Ishikawa (cell line): ENCODE results near the gene METTL3.
A peak's percentile ranks its signal among the peaks of the same experiment; 100 is the strongest.

Experiments
- CEBPB ChIP-seq: IDR thresholded peaks from 2 replicates; pipeline ENCODE4 v1.6.1; 2012
- CREB1 ChIP-seq: IDR thresholded peaks from 2 replicates; pipeline ENCODE4 v1.6.1; 2012; ENCODE audit warnings: low read depth
- EGR1 ChIP-seq: IDR thresholded peaks from 2 replicates; pipeline ENCODE4 v1.6.1; 2012
- EP300 ChIP-seq: IDR thresholded peaks from 2 replicates; pipeline ENCODE4 v1.6.1; 2012; ENCODE audit warnings: borderline replicate concordance
- FOXM1 ChIP-seq: IDR thresholded peaks from 2 replicates; pipeline ENCODE4 v1.6.1; 2012; ENCODE audit warnings: low read depth, borderline replicate concordance
- MAX ChIP-seq: IDR thresholded peaks from 2 replicates; pipeline ENCODE4 v1.6.1; 2012
- NFIC ChIP-seq: IDR thresholded peaks from 2 replicates; pipeline ENCODE4 v1.6.1; 2012
- RAD21 ChIP-seq: IDR thresholded peaks from 2 replicates; pipeline ENCODE4 v1.6.1; 2012; ENCODE audit warnings: low read depth
- TAF1 ChIP-seq: IDR thresholded peaks from 2 replicates; pipeline ENCODE4 v1.6.1; 2012; ENCODE audit warnings: low read depth, mild to moderate bottlenecking
- TCF12 ChIP-seq: IDR thresholded peaks from 2 replicates; pipeline ENCODE4 v1.6.1; 2012; ENCODE audit warnings: low read depth
- TEAD4 ChIP-seq: IDR thresholded peaks from 2 replicates; pipeline ENCODE4 v1.6.1; 2012
- USF1 ChIP-seq: IDR thresholded peaks from 2 replicates; pipeline ENCODE4 v1.6.1; 2012
- YY1 ChIP-seq: IDR thresholded peaks from 2 replicates; pipeline ENCODE4 v1.6.1; 2012; ENCODE audit warnings: low read depth
- ZBTB7A ChIP-seq: IDR thresholded peaks from 2 replicates; pipeline ENCODE4 v1.6.1; 2012; ENCODE audit warnings: low read depth
- TF ChIP-seq, protein P1 (sequence below): IDR thresholded peaks from 2 replicates; pipeline ENCODE4 v1.6.1; 2012; ENCODE audit warnings: low read depth, mild to moderate bottlenecking

Gene METTL3

GRCh38 chr14:21535545-21536417, 24.6 kb upstream of the METTL3 start:
- TF ChIP-seq ZBTB7A (no peak), USF1 (no peak), FOXM1 (no peak), EP300 (no peak), EGR1 (no peak), NFIC (no peak), TEAD4 (no peak), YY1 (no peak), RAD21 (no peak), TCF12 (no peak), CEBPB (no peak), CREB1 (no peak), MAX (no peak), TAF1 (no peak)
- TF ChIP-seq, protein P1, sequence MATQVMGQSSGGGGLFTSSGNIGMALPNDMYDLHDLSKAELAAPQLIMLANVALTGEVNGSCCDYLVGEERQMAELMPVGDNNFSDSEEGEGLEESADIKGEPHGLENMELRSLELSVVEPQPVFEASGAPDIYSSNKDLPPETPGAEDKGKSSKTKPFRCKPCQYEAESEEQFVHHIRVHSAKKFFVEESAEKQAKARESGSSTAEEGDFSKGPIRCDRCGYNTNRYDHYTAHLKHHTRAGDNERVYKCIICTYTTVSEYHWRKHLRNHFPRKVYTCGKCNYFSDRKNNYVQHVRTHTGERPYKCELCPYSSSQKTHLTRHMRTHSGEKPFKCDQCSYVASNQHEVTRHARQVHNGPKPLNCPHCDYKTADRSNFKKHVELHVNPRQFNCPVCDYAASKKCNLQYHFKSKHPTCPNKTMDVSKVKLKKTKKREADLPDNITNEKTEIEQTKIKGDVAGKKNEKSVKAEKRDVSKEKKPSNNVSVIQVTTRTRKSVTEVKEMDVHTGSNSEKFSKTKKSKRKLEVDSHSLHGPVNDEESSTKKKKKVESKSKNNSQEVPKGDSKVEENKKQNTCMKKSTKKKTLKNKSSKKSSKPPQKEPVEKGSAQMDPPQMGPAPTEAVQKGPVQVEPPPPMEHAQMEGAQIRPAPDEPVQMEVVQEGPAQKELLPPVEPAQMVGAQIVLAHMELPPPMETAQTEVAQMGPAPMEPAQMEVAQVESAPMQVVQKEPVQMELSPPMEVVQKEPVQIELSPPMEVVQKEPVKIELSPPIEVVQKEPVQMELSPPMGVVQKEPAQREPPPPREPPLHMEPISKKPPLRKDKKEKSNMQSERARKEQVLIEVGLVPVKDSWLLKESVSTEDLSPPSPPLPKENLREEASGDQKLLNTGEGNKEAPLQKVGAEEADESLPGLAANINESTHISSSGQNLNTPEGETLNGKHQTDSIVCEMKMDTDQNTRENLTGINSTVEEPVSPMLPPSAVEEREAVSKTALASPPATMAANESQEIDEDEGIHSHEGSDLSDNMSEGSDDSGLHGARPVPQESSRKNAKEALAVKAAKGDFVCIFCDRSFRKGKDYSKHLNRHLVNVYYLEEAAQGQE, result no peak

DNA sequence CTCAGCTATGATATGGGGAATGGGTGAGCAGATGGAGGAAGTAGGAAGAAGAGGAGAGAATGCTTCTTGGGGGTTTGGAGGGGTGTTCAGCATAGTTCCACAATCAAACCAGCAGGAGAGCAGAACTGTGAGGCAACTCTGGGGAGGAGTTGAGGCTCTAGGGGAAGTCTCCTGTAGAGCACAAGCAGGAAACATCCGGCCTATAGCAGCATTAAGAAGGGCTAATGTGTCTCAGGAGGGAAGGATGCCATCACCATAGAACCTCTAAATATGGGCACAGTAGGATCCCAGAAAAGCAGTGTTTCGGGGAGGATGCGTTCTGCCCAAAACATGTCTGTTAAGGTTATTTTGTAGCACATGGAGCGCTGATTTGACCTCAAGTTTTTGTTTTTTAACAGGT, 23.4 kb upstream of the METTL3 start:
- TF ChIP-seq TCF12 (no peak), CEBPB (peak; percentile 73)

GRCh38 chr14:21533294-21533693, 22.2 kb upstream of the METTL3 start:
- no peak for TF ChIP-seq EP300
- TF ChIP-seq TEAD4, result no peak
- no peak for TF ChIP-seq RAD21

- TF ChIP-seq NFIC (no peak), EP300 (no peak), YY1 (no peak), TCF12 (no peak), CEBPB (no peak), USF1 (no peak)
Measured at GRCh38 chr14:21529515-21529914, 18.4 kb upstream of the METTL3 start.

DNA sequence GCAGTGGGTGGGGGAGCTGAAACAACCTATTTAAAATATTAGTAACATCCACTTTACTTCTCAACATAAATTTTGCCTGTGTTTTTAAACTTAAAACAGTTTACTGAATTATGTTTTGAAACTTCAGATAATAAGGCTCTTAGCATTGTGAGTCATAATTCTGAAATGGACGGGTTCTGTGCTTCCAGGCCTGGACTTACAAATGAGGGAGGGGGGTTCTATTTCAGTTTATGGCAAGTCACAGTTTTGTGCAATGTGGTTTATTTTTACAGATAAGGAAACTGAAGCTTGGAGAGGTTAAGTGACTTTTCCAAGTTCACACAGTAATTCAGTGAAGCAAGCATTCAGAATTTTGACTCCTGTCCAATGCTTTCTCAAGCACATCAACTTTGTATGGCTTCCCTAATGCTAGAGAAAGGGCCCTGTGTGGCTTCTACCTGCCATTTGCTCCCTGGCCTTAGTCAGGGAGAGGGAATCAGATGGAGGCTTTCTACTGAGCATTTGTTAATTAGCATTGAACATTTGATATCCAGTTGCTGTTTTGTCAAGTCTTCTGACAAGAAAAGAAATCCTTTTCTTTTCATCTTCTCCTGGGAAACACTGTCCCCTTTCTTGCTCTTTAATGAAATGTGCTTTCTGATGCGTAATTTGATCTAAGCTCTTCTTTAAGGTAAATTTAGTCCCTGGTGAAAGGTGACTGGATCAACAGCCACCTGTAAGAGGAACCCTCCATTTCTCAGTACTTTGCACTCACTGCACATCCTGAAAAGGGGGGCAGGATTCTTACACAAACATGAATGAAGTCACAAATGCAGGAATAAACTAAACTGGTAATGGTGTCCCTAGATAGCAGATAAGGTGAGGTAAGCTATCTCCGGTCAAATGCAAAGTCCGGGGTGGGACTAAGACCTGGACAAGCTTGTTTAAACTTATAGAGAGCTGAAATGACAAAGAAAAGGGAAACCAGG, 17.5 kb upstream of the METTL3 start:
- TF ChIP-seq USF1 (no peak), TCF12 (no peak), CREB1 (no peak), RAD21 (no peak), NFIC (no peak)
- TF ChIP-seq, protein P1, result no peak

- TF ChIP-seq TEAD4, result no peak
- TF ChIP-seq YY1, result no peak
- TF ChIP-seq NFIC, result no peak
- TF ChIP-seq EGR1, result no peak
- TF ChIP-seq ZBTB7A, result no peak
- TF ChIP-seq MAX, result no peak
- no peak for TF ChIP-seq CEBPB
- no peak for TF ChIP-seq USF1
- no peak for TF ChIP-seq RAD21
- TF ChIP-seq TAF1, result no peak
- TF ChIP-seq, protein P1, result no peak
- no peak for TF ChIP-seq EP300
- no peak for TF ChIP-seq CREB1
- no peak for TF ChIP-seq TCF12
- no peak for TF ChIP-seq FOXM1
Measured at GRCh38 chr14:21527318-21527679, 16.2 kb upstream of the METTL3 start.
